ENCODE data around the gene MS4A15. TPM values are rescaled to one million over a fixed set of nuclear protein-coding genes. Genes with fewer than 3 reads are reported as not detected.
"Not testable (repeated sequence)": the region's sequence is repeated elsewhere in the genome, so short reads cannot be mapped to it uniquely, and the experiment has no call there.

MS4A15 gene
- total RNA-seq, 1 donor from 2014 or later = not detected

GRCh38 chr11:60739114-60739513 lies 17.6 kb upstream of the MS4A15 start:
- Mint-ChIP-seq H3K27me3 (ENCODE audit: insufficient read depth) (peaks cover 2% of the 10 kb centered on the region), H3K9me3 (no peaks in the 10 kb centered on the region), H3K4me3 (no peak overlapping the region), H3K36me3 (ENCODE audit: low read depth) (no peaks in the 10 kb centered on the region), H3K27ac (no peak overlapping the region), H3K4me1 (ENCODE audit: low read depth) (no peaks in the 10 kb centered on the region)
- no peak for DNase-seq (ENCODE audit: low spot score)
- intact Hi-C loops (cut with micrococcal nuclease) = no loop called here

- Mint-ChIP-seq H3K36me3 (ENCODE audit: low read depth) (no peaks in the 10 kb centered on the region), H3K9me3 (no peaks in the 10 kb centered on the region), H3K27ac (no peak overlapping the region), H3K4me3 (no peak overlapping the region), H3K4me1 (ENCODE audit: low read depth) (no peaks in the 10 kb centered on the region), H3K27me3 (ENCODE audit: insufficient read depth) (peaks cover 6% of the 10 kb centered on the region)
- intact Hi-C loops (cut with micrococcal nuclease) = no loop called here
- no peak for DNase-seq (ENCODE audit: low spot score)
Measured at GRCh38 chr11:60740573-60740972, 16.1 kb upstream of the MS4A15 start.

GRCh38 chr11:60741421-60741820 lies 15.2 kb upstream of the MS4A15 start:
- H3K4me3 Mint-ChIP-seq = no peak overlapping the region
- no peak overlapping the region for H3K27ac Mint-ChIP-seq
- no peak for DNase-seq (ENCODE audit: low spot score)
- no peaks in the 10 kb centered on the region for H3K36me3 Mint-ChIP-seq (ENCODE audit: low read depth)
- H3K9me3 Mint-ChIP-seq = no peaks in the 10 kb centered on the region
- peaks cover 8% of the 10 kb centered on the region for H3K27me3 Mint-ChIP-seq (ENCODE audit: insufficient read depth)
- intact Hi-C loops (cut with micrococcal nuclease) = no loop called here
- H3K4me1 Mint-ChIP-seq (ENCODE audit: low read depth) = no peaks in the 10 kb centered on the region

- intact Hi-C loops (cut with micrococcal nuclease) = no loop called here
- no peak overlapping the region for H3K4me3 Mint-ChIP-seq
- no peaks in the 10 kb centered on the region for H3K4me1 Mint-ChIP-seq (ENCODE audit: low read depth)
- peaks cover 5% of the 10 kb centered on the region for H3K9me3 Mint-ChIP-seq
- H3K27ac Mint-ChIP-seq = no peak overlapping the region
- H3K36me3 Mint-ChIP-seq (ENCODE audit: low read depth) = no peaks in the 10 kb centered on the region
- no peak for DNase-seq (ENCODE audit: low spot score)
- peaks cover 8% of the 10 kb centered on the region for H3K27me3 Mint-ChIP-seq (ENCODE audit: insufficient read depth)
Measured at GRCh38 chr11:60743058-60743457, 13.6 kb upstream of the MS4A15 start.

GRCh38 chr11:60744114-60744513 lies 12.6 kb upstream of the MS4A15 start:
- H3K27me3 Mint-ChIP-seq (ENCODE audit: insufficient read depth) = peaks cover 8% of the 10 kb centered on the region
- no peaks in the 10 kb centered on the region for H3K36me3 Mint-ChIP-seq (ENCODE audit: low read depth)
- peaks cover 5% of the 10 kb centered on the region for H3K9me3 Mint-ChIP-seq
- DNase-seq (ENCODE audit: low spot score) = no peak
- intact Hi-C loops (cut with micrococcal nuclease) = no loop called here
- H3K4me1 Mint-ChIP-seq (ENCODE audit: low read depth) = no peaks in the 10 kb centered on the region
- no peak overlapping the region for H3K27ac Mint-ChIP-seq
- no peak overlapping the region for H3K4me3 Mint-ChIP-seq

GRCh38 chr11:60747359-60747873 lies 9.3 kb upstream of the MS4A15 start:
- Mint-ChIP-seq H3K27ac (no peak overlapping the region), H3K27me3 (ENCODE audit: insufficient read depth) (peaks cover 5% of the 10 kb centered on the region), H3K4me3 (no peak overlapping the region), H3K9me3 (peaks cover 5% of the 10 kb centered on the region), H3K36me3 (ENCODE audit: low read depth) (no peaks in the 10 kb centered on the region), H3K4me1 (ENCODE audit: low read depth) (no peaks in the 10 kb centered on the region)
- DNase-seq (ENCODE audit: low spot score) = no peak
- intact Hi-C loops (cut with micrococcal nuclease) = no loop called here

- intact Hi-C loops (cut with micrococcal nuclease) = no loop called here
- Mint-ChIP-seq H3K9me3 (peaks cover 5% of the 10 kb centered on the region), H3K27ac (no peak overlapping the region), H3K36me3 (ENCODE audit: low read depth) (no peaks in the 10 kb centered on the region), H3K27me3 (ENCODE audit: insufficient read depth) (peaks cover 6% of the 10 kb centered on the region), H3K4me1 (ENCODE audit: low read depth) (no peaks in the 10 kb centered on the region), H3K4me3 (no peak overlapping the region)
- no peak for DNase-seq (ENCODE audit: low spot score)
Measured at GRCh38 chr11:60748225-60748624, 8.4 kb upstream of the MS4A15 start.

- H3K27me3 Mint-ChIP-seq (ENCODE audit: insufficient read depth) = peaks cover 8% of the 10 kb centered on the region
- H3K4me1 Mint-ChIP-seq (ENCODE audit: low read depth) = no peaks in the 10 kb centered on the region
- H3K9me3 Mint-ChIP-seq = peaks cover 5% of the 10 kb centered on the region
- no peaks in the 10 kb centered on the region for H3K36me3 Mint-ChIP-seq (ENCODE audit: low read depth)
- intact Hi-C loops (cut with micrococcal nuclease) = no loop called here
- no peak overlapping the region for H3K27ac Mint-ChIP-seq
- DNase-seq (ENCODE audit: low spot score) = no peak
- no peak overlapping the region for H3K4me3 Mint-ChIP-seq
Measured at GRCh38 chr11:60748821-60749220, 7.8 kb upstream of the MS4A15 start.

- no peak overlapping the region for H3K4me3 Mint-ChIP-seq
- DNase-seq (ENCODE audit: low spot score) = no peak
- intact Hi-C loops (cut with micrococcal nuclease) = no loop called here
- H3K9me3 Mint-ChIP-seq = peaks cover 5% of the 10 kb centered on the region
- H3K36me3 Mint-ChIP-seq (ENCODE audit: low read depth) = no peaks in the 10 kb centered on the region
- no peak overlapping the region for H3K27ac Mint-ChIP-seq
- H3K27me3 Mint-ChIP-seq (ENCODE audit: insufficient read depth) = peaks cover 4% of the 10 kb centered on the region
- H3K4me1 Mint-ChIP-seq (ENCODE audit: low read depth) = no peaks in the 10 kb centered on the region
Measured at GRCh38 chr11:60750911-60751310, 5.8 kb upstream of the MS4A15 start.

- H3K27ac Mint-ChIP-seq = no peak overlapping the region
- intact Hi-C loops (cut with micrococcal nuclease) = no loop called here
- H3K9me3 Mint-ChIP-seq = no peaks in the 10 kb centered on the region
- no peaks in the 10 kb centered on the region for H3K36me3 Mint-ChIP-seq (ENCODE audit: low read depth)
- no peak overlapping the region for H3K4me3 Mint-ChIP-seq
- no peak for DNase-seq (ENCODE audit: low spot score)
- no peaks in the 10 kb centered on the region for H3K4me1 Mint-ChIP-seq (ENCODE audit: low read depth)
- peaks cover 3% of the 10 kb centered on the region for H3K27me3 Mint-ChIP-seq (ENCODE audit: insufficient read depth)
Measured at GRCh38 chr11:60753309-60753708, 3.4 kb upstream of the MS4A15 start.

- no peak overlapping the region for H3K27ac Mint-ChIP-seq
- no peak for DNase-seq (ENCODE audit: low spot score)
- no peak overlapping the region for H3K4me3 Mint-ChIP-seq
- intact Hi-C loops (cut with micrococcal nuclease) = no loop called here
- no peaks in the 10 kb centered on the region for H3K4me1 Mint-ChIP-seq (ENCODE audit: low read depth)
- H3K27me3 Mint-ChIP-seq (ENCODE audit: insufficient read depth) = peaks cover 14% of the 10 kb centered on the region
- no peaks in the 10 kb centered on the region for H3K36me3 Mint-ChIP-seq (ENCODE audit: low read depth)
- H3K9me3 Mint-ChIP-seq = no peaks in the 10 kb centered on the region
Measured at GRCh38 chr11:60754887-60755286, 1.8 kb upstream of the MS4A15 start.

- H3K27ac Mint-ChIP-seq = no peak overlapping the region
- intact Hi-C loops (cut with micrococcal nuclease) = no loop called here
- H3K4me1 Mint-ChIP-seq (ENCODE audit: low read depth) = no peaks in the 10 kb centered on the region
- no peak overlapping the region for H3K4me3 Mint-ChIP-seq
- H3K27me3 Mint-ChIP-seq (ENCODE audit: insufficient read depth) = peaks cover 29% of the 10 kb centered on the region
- no peaks in the 10 kb centered on the region for H3K36me3 Mint-ChIP-seq (ENCODE audit: low read depth)
- no peaks in the 10 kb centered on the region for H3K9me3 Mint-ChIP-seq
- no peak for DNase-seq (ENCODE audit: low spot score)
Measured at GRCh38 chr11:60757231-60757800, 649 bp downstream of the MS4A15 start.

- intact Hi-C loops (cut with micrococcal nuclease); H3K4me3 Mint-ChIP-seq; DNase-seq (ENCODE audit: low spot score); H3K36me3 Mint-ChIP-seq (ENCODE audit: low read depth); H3K4me1 Mint-ChIP-seq (ENCODE audit: low read depth); H3K9me3 Mint-ChIP-seq; H3K27ac Mint-ChIP-seq: not testable (repeated sequence)
- H3K27me3 Mint-ChIP-seq (ENCODE audit: insufficient read depth) = peaks cover 26% of the 10 kb centered on the region
Measured at GRCh38 chr11:60758671-60759070, 2.0 kb downstream of the MS4A15 start.

Measured in activated T-helper 1 cell treated with anti-CD3 and anti-CD28 coated beads, Interleukin-12 subunit alpha, Interleukin-12 subunit beta, Interleukin-2, Interleukin-4 antibody, amounts not matched to agents 30 ng/mL and 10 ng/mL and 1 ng/mL, durations not matched to agents 14 hours and 24 hours and 36 hours (primary cell).